Stimulated activated CD8-positive, alpha-beta memory T cell treated with anti-CD3 and anti-CD28 coated beads, Interleukin-12 subunit alpha, Interleukin-12 subunit beta, amount 100 ng/mL, for 24 hours (primary cell): ENCODE measurements around the gene LAMA2.

Experiments
- DNase-seq: peaks from one replicate; pipeline ENCODE4 v3.0.0-alpha.2; 2020; ENCODE audit errors: extremely low read depth

LAMA2 gene

GRCh38 chr6:128914051-128914450 lies 31.1 kb downstream of the LAMA2 start:
- DNase-seq, result no peak

DNA sequence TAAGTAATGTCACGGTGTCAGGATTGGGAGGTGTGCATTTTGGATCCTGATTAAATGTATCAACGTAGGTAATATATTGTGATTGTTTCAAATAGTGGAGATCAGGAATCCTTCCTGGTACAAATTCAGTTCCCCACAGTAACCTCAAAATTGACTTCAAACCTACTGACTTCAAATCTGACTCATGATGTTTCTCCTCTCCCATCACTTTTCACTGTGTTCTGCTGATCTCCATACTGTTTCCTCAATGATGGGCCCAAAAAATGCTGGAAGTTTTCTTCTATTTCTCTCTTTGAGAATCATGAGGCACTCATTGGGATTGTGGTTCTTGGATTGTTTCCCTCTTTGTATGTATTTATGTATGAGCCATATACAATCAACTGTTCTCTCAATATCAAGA lies 35.9 kb downstream of the LAMA2 start:
- DNase-seq, result no peak

GRCh38 chr6:128919412-128920180 lies 36.7 kb downstream of the LAMA2 start:
- no peak for DNase-seq

GRCh38 chr6:128925765-128926164 lies 42.8 kb downstream of the LAMA2 start:
- DNase-seq, result no peak

DNA sequence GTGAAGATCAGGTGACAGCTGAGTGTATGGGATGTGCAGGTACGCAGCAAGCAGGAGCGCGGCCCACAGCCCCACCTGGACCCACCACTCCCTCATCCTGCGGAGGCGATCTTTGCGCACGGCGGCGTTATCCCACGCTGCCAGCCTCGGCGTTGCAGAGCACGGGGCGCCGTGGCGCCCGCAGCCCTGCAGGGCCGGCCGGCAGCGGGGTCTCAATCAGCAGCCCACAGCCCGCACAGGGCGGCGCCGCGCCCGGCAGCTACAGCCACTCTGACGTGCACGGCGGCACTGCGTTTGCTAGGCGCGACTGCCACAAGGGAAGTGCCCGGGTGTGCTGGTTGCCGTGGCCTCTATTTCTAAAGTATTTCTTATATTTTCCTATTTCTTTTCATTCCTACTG lies 46.9 kb downstream of the LAMA2 start:
- DNase-seq, result no peak

DNA sequence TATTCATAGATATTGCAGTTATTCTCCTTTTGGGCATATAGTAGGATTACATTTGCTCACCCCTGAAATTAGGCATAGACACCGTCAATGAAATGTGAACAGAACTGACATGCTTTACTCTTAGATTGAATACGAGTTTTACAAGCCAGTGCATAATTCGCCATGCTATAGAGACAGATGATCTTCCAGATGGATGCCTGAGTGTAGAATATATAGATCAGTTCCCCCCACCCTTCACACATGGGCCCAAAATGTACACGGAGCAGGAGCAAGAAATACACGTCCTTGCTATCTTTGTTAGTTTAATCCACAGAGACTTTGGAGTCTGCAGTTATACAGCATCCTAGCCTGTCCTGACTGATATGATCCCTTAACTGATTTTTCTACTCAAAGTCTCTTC lies 47.4 kb downstream of the LAMA2 start:
- no peak for DNase-seq

DNA sequence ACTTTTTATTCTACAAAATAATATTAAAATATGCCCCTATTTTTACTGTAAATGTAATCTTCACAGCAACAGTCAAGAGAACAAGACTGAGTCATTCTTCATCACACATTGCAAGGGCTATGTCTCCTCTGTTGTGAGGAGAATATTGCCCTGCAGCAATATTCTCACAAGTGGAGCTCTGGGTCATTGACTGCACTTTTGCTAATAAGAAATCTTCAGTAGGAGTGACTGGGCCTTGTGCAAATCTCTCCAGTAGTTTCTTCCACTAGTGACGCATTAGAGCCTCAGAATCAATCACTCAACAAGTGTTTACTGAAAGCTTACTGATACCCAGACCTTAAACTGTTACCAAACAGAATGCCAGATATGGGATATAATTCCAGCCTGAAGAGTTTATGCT lies 49.1 kb downstream of the LAMA2 start:
- no peak for DNase-seq

- no peak for DNase-seq
Measured at GRCh38 chr6:128950864-128951263, 67.9 kb downstream of the LAMA2 start.

- no peak for DNase-seq
Measured at GRCh38 chr6:128952902-128953301, 70.0 kb downstream of the LAMA2 start.

DNA sequence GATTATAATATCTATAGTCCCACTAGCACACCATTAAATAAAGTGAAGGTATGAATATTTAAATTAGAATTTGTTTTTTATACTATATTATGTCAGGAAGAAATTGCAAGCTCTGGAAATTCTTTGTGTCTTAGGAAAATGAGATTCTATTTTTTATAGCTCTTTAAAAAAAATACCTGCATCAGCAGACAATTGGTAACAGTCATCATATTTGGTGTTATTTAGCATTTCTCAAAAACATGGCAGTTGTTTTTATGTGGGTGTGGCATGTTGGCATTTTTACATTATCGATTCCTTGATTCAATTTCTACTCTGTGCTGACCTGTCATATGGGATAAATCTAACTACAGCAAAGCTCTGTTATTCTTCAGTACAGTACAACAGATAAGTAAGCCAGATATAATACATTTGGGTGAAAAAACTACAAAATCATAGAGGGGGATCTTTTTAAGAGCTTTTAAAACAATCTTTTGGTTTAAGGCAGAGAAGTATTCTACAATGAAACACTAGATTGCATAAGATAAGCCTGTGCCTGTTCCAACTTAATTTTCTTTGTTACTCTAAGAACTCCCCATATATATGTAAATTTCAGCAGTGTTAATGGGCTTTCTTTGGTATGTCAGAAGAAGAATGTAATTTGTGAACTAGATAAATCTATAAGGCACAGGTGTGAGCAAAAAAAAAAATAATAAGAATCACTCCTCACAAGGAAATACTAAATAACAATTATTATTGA lies 71.5 kb downstream of the LAMA2 start:
- no peak for DNase-seq

DNA sequence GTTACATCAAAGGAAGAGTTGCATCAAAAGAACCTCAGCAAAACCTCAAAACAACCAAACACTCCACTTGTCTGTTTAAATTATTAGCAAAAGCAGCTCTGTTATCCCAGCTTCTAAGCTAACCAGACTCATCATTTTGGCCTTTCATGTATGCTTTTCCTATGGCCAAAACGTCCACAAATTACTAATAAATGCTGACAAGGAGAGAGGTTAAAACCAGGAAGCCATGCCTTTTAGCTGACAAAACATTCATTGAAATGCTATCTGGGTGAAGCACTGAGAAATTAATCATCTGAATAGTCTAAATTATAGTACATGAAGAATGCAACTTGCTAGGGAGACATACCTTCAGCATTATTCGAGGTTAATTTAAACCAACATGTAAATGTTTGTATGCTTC lies 80.6 kb downstream of the LAMA2 start:
- no peak for DNase-seq

DNA sequence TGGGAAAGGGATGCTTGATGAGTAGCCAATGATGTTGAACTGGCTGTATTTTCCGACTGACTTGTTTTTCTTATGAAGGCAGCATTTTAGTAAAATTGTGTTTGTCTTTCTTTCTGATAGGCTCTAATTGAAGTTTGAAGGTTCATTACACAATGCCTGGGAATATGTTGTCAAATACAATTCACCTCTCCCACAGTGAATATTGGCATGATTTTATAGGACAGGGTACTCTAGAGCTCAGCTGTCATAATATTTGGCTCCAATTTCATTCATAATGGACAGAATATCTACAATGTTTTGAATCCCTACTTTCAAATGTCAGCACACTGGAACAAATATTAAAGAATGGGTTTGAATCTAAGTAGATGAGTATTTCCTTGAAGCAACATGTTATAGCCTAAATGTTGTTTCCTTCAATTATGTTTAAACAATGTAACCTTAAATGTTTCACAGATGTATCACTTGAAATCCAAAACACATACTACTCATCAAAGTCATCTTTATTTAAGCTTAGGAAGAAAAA lies 81.4 kb downstream of the LAMA2 start:
- DNase-seq, result no peak

GRCh38 chr6:128964771-128965170 lies 81.8 kb downstream of the LAMA2 start:
- no peak for DNase-seq

DNA sequence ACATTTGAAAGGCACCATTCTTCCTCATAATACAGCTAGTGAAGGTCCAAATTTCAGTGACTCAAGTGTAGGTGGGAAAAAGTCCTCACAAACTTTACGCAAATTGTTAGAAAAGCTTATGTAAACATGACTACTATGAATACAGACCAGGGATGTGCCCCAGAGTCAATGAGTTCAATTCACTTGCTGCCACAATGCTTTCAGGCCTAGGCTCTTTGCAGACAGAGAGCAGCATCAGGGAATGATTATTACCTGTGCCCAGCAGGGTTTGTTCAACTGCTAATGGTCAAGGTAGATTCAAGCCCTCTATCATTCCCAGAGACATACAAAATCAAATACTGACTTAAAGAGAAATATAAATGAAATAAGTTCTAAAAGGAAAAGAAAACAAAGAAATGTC lies 84.0 kb downstream of the LAMA2 start:
- no peak for DNase-seq

DNA sequence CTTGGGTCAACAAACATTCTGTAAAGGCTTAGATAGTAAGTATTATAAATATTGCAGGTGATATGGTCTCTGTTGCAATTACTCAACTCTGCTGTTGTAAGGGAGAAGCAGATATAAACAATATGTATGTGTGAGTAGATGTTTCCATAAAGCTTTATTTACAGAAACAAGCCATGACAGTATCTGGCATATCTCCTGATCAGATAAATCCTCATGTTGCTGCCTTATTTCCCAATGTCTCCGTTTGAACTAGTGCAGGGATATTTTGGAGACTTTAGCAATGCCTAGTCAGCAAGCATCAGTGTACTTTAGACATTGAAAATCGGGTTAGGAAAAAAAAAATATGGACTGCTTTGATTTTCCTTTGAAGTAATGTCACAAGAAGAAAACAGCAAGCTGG lies 96.1 kb downstream of the LAMA2 start:
- DNase-seq, result no peak

DNA sequence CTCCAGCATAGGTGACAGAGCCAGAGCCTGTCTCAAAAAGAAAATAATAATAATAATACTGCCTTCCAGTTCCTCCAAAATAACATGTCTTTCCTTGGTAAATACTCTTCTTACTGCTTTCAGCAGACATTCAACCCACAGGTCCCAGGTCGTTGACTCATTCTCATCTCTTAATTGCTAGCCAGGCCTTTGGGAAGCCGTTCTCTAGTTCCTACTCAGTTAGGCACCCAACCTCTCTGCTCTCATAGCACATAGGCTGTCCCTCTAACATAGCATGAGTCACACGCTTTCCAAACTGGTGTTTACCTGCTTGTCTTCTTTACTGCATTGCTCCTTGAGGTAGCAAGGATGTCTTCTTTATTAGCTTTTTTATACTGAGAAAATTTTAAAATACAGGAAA lies 98.8 kb downstream of the LAMA2 start:
- DNase-seq, result no peak

GRCh38 chr6:128990360-128990759 lies 107.4 kb downstream of the LAMA2 start:
- no peak for DNase-seq

DNA sequence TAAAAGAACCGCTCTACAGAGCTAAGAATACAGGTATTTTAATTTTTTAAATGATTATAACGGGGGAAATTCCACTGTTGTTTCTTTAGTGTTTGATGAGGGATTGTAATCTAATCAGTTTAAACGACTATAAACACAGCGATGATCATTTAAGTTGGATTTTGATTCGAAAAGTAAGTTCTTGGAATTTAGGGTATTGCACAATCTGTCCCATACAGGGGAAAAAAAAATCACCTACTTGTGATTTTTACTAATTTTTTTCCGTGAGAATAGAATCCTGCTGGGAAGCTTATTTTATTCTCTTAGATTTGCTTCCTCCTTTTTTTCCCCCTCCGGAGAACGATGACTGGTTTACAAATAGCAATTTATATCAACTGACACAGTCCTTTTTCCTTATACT lies 108.0 kb downstream of the LAMA2 start:
- DNase-seq, result no peak

- no peak for DNase-seq
Measured at GRCh38 chr6:128993166-128993565, 110.2 kb downstream of the LAMA2 start.

DNA sequence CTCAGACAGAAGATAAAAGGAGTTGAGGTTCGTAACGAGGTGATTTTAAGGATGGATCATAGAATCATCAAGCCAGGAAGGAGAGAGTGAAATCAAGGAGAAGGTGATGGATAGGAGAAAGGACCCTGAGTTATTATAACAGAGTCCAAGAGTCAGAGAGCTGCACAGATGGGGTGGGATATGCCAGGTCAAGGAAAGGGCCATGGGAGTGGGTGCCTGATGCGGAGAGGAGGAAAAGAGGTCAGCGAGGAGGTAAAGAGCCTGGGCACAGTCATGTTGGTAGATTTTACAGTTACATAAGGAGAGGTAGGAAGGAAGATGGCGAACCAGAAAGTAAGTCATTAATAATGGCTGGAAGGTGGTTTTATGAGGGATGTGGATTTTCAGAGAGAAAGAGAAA lies 114.9 kb downstream of the LAMA2 start:
- no peak for DNase-seq

- no peak for DNase-seq
Measured at GRCh38 chr6:129006724-129007514, 124.0 kb downstream of the LAMA2 start.

DNA sequence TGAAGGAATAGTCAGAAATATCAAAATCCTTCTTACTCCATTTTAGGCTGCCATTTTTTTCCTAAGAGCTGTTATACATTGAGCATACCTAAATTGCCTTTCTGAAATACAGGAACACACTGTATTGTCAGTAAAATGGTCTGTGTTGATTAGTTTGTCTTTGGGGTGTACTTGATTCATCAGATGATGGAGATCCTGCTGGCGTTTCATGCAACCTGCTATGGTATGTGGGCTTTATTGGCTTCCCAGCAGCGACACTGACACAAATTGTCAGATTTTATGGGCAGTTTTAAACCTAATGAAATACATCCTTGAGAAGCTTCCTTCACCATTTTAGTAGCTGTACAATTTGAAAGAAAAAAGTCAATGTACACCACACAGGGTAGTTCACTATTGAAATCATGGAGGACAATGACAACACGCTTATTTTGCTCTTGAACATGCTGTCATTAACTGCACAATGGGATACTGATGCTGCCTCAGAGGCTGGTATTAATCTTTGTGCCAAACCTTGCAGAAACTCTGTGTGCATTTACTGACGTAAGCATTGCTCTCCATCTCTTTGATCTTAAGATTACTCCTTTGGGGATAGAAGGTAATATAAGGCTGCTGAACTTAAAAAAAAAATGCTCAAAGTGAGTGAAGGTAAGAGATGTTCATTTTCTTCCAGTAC lies 124.9 kb downstream of the LAMA2 start:
- no peak for DNase-seq
